ENCODE measurements around the gene ROR1.

DNA sequence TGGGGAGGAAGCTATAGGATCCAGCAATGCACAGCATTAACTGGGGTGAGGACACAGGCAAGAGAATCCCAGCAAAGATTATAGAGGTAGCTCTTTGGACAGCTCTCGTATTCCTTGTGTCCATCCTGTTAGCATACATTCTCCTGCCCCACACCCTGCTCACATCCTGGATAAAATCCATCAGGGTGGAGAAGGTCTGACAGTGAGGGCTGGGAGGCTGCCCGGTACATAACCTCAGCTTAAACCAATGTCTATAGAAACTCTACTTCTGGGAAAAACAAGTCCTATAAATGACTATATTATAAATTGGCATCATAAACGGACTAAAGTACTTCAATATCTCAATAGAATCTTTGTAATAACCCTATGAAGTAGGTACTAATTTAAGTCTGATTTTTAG is 392.8 kb downstream of the ROR1 start:
- TF ChIP-seq TARDBP (CRISPR knock-in tag; IDR thresholded peaks at IDR 0.05): no peak
- TF ChIP-seq ZNF564 (CRISPR knock-in tag; IDR thresholded peaks at IDR 0.05): no peak
- TF ChIP-seq, protein P1, sequence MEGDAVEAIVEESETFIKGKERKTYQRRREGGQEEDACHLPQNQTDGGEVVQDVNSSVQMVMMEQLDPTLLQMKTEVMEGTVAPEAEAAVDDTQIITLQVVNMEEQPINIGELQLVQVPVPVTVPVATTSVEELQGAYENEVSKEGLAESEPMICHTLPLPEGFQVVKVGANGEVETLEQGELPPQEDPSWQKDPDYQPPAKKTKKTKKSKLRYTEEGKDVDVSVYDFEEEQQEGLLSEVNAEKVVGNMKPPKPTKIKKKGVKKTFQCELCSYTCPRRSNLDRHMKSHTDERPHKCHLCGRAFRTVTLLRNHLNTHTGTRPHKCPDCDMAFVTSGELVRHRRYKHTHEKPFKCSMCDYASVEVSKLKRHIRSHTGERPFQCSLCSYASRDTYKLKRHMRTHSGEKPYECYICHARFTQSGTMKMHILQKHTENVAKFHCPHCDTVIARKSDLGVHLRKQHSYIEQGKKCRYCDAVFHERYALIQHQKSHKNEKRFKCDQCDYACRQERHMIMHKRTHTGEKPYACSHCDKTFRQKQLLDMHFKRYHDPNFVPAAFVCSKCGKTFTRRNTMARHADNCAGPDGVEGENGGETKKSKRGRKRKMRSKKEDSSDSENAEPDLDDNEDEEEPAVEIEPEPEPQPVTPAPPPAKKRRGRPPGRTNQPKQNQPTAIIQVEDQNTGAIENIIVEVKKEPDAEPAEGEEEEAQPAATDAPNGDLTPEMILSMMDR (CRISPR knock-in tag; IDR thresholded peaks at IDR 0.05): no peak
- TF ChIP-seq, protein P2, sequence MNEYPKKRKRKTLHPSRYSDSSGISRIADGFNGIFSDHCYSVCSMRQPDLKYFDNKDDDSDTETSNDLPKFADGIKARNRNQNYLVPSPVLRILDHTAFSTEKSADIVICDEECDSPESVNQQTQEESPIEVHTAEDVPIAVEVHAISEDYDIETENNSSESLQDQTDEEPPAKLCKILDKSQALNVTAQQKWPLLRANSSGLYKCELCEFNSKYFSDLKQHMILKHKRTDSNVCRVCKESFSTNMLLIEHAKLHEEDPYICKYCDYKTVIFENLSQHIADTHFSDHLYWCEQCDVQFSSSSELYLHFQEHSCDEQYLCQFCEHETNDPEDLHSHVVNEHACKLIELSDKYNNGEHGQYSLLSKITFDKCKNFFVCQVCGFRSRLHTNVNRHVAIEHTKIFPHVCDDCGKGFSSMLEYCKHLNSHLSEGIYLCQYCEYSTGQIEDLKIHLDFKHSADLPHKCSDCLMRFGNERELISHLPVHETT (CRISPR knock-in tag; conservative IDR thresholded peaks at IDR 0.05): no peak
- TF ChIP-seq TP53 (CRISPR knock-in tag; conservative IDR thresholded peaks at IDR 0.05): no peak
- no peak for TF ChIP-seq BRCA1 (CRISPR knock-in tag; IDR thresholded peaks at IDR 0.05)
- no peak for TF ChIP-seq WIZ (CRISPR knock-in tag; IDR thresholded peaks at IDR 0.05)

Data from HepG2 (cell line).